H1 (cell line): ENCODE results near the gene IL6ST. TPM values are rescaled to one million over a fixed set of nuclear protein-coding genes. Genes with fewer than 3 reads are reported as not detected.

Experiments
- CTCF ChIA-PET: fragments of 300-600 bp; sonication (Branson Sonifier 250); formaldehyde crosslinking; loops from one replicate; lab custom pipeline; 2021; ENCODE audit not compliant: partially characterized antibody; lab: Charles Lee
- POLR2A ChIA-PET: fragments of 300-600 bp; sonication (Branson Sonifier 250); formaldehyde crosslinking; loops from one replicate; lab custom pipeline; 2021; ENCODE audit warnings: inconsistent platforms; ENCODE audit not compliant: partially characterized antibody; lab: Charles Lee
- DNase-seq, 2 experiments: peaks; one replicate each; pipeline versions ENCODE4 v3.0.0 to v3.0.0-alpha.2; 2010 to 2022; ENCODE audit warnings: low spot score in 2 of 2, low read depth in 1 of 2, mixed read lengths in 1 of 2
- FAIRE-seq: peaks from 2 replicates; lab custom pipeline; 2011; peaks lifted over from hg19 to GRCh38; lab: Jason Lieb, UNC
- H2AFZ ChIP-seq: 2 replicates; pipeline ENCODE4 v1.8.1; 2012; ENCODE audit warnings: low read length, inconsistent platforms
- H2AK5ac ChIP-seq: 2 replicates; pipeline ENCODE4 v1.6.1; 2013; ENCODE audit warnings: low read depth, low read length
- H2BK120ac ChIP-seq: replicated peaks from 2 replicates; pipeline ENCODE3; 2013; ENCODE audit warnings: low read depth, low read length, inconsistent platforms
- H2BK12ac ChIP-seq: 2 replicates; pipeline ENCODE4 v1.6.1; 2013; ENCODE audit warnings: low read depth, low read length
- H2BK15ac ChIP-seq: 2 replicates; pipeline ENCODE4 v1.6.1; 2013; ENCODE audit warnings: low read length
- H2BK20ac ChIP-seq: 2 replicates; pipeline ENCODE4 v1.6.1; 2013; ENCODE audit warnings: low read length
- H2BK5ac ChIP-seq: 2 replicates; pipeline ENCODE4 v1.6.1; 2013; ENCODE audit warnings: low read depth, low read length
- H3K14ac ChIP-seq: 2 replicates; pipeline ENCODE4 v1.6.1; 2013; ENCODE audit warnings: inconsistent platforms; ENCODE audit not compliant: insufficient read length
- H3K18ac ChIP-seq: 2 replicates; pipeline ENCODE4 v1.6.1; 2013; ENCODE audit warnings: low read length; ENCODE audit errors: extremely low read depth
- H3K23ac ChIP-seq: 2 replicates; pipeline ENCODE4 v1.6.1; 2013; ENCODE audit warnings: inconsistent platforms; ENCODE audit not compliant: insufficient read length
- H3K23me2 ChIP-seq: 2 replicates; pipeline ENCODE4 v1.6.1; 2013; ENCODE audit warnings: low read depth, low read length
- H3K27ac ChIP-seq: 2 replicates; pipeline ENCODE4 v1.6.1; 2011; ENCODE audit warnings: low read depth, low read length, inconsistent platforms
- H3K27me3 ChIP-seq, 4 experiments: replicated peaks in 1 of 4; 1 replicate in 1 of 4; 2 replicates in 3 of 4; pipeline versions ENCODE4 v1.6.1 to v1.8.1; 2011 to 2013; ENCODE audit warnings: low read length in 3 of 4, mild to moderate bottlenecking in 3 of 4, inconsistent platforms in 2 of 4, mixed read lengths in 2 of 4, moderate library complexity in 1 of 4; ENCODE audit not compliant: control insufficient read depth in 3 of 4, insufficient read depth in 3 of 4; ENCODE audit errors: extremely low read depth in 1 of 4
- H3K36me3 ChIP-seq, 4 experiments: 2 replicates each; pipeline versions ENCODE4 v1.6.1 to v1.8.1; 2011 to 2013; ENCODE audit warnings: mild to moderate bottlenecking in 4 of 4, low read length in 3 of 4, moderate library complexity in 2 of 4, control low read depth in 1 of 4, inconsistent platforms in 1 of 4; ENCODE audit not compliant: insufficient read depth in 4 of 4, control insufficient read depth in 2 of 4
- H3K4ac ChIP-seq: replicated peaks from 2 replicates; pipeline ENCODE3; 2013; ENCODE audit warnings: low read length, low read depth, mixed read lengths, inconsistent platforms; ENCODE audit not compliant: insufficient read length
- H3K4me1 ChIP-seq, 4 experiments: replicated peaks in 1 of 4; 1 replicate in 1 of 4; 2 replicates in 3 of 4; pipeline versions ENCODE4 v1.6.1 to v1.8.1; 2011 to 2013; ENCODE audit warnings: low read length in 3 of 4, inconsistent platforms in 2 of 4, mixed read lengths in 1 of 4; ENCODE audit not compliant: insufficient read depth in 4 of 4, control insufficient read depth in 3 of 4
- H3K4me2 ChIP-seq, 2 experiments: 2 replicates each; pipeline versions ENCODE4 v1.6.1 to v1.8.1; 2011 to 2013; ENCODE audit warnings: low read depth in 2 of 2, low read length in 2 of 2, control low read depth in 1 of 2, inconsistent platforms in 1 of 2, mild to moderate bottlenecking in 1 of 2; ENCODE audit not compliant: insufficient read depth in 1 of 2
- H3K4me3 ChIP-seq, 4 experiments: fragments of 200-600, 300-600 bp in 1 of 4; sonication (generic), shearing (Covaris generic), sonication (Bioruptor Twin) in 1 of 4; 2 replicates each; pipeline versions ENCODE4 v1.5.1 to v1.8.1; 2011 to 2016; ENCODE audit warnings: low read length in 4 of 4, low read depth in 3 of 4, control low read depth in 2 of 4, inconsistent platforms in 2 of 4, mild to moderate bottlenecking in 2 of 4, mixed read lengths in 1 of 4, moderate library complexity in 1 of 4; ENCODE audit not compliant: insufficient read depth in 2 of 4; ENCODE audit errors: extremely low read depth in 1 of 4
- H3K56ac ChIP-seq: replicated peaks from 2 replicates; pipeline ENCODE3; 2013; ENCODE audit warnings: low read depth, mild to moderate bottlenecking, mixed read lengths, low read length, inconsistent platforms; ENCODE audit not compliant: insufficient read length
- H3K79me1 ChIP-seq: 2 replicates; pipeline ENCODE4 v1.6.1; 2013; ENCODE audit warnings: low read depth, low read length, control low read depth
- H3K79me2 ChIP-seq, 2 experiments: 2 replicates each; pipeline versions ENCODE4 v1.6.1 to v1.8.1; 2012 to 2013; ENCODE audit warnings: low read length in 2 of 2, mild to moderate bottlenecking in 2 of 2, inconsistent platforms in 1 of 2; ENCODE audit not compliant: insufficient read depth in 2 of 2, control insufficient read depth in 1 of 2
- H3K9ac ChIP-seq, 4 experiments: replicated peaks in 1 of 4; 1 replicate in 1 of 4; 2 replicates in 3 of 4; pipeline versions ENCODE4 v1.6.1 to v1.8.1; 2011 to 2013; ENCODE audit warnings: low read depth in 3 of 4, low read length in 3 of 4, control low read depth in 2 of 4, mild to moderate bottlenecking in 2 of 4, moderate library complexity in 2 of 4, inconsistent platforms in 1 of 4; ENCODE audit errors: extremely low read depth in 1 of 4
- H3K9me3 ChIP-seq, 2 experiments: 2 replicates each; pipeline versions ENCODE4 v1.6.1 to v1.8.1; 2012 to 2013; ENCODE audit warnings: mild to moderate bottlenecking in 2 of 2, moderate library complexity in 2 of 2, control low read depth in 1 of 2, inconsistent platforms in 1 of 2, low read depth in 1 of 2, low read length in 1 of 2, mixed read lengths in 1 of 2; ENCODE audit not compliant: insufficient read depth in 2 of 2
- H4K20me1 ChIP-seq, 2 experiments: replicated peaks in 1 of 2; 2 replicates each; pipeline versions ENCODE3 to v1.8.1; 2011 to 2013; ENCODE audit warnings: inconsistent platforms in 2 of 2, low read length in 2 of 2, mild to moderate bottlenecking in 1 of 2; ENCODE audit not compliant: insufficient read depth in 2 of 2, control insufficient read depth in 1 of 2
- H4K5ac ChIP-seq: 2 replicates; pipeline ENCODE4 v1.6.1; 2013; ENCODE audit warnings: low read length, low read depth, mixed read lengths, inconsistent platforms; ENCODE audit not compliant: insufficient read length
- H4K8ac ChIP-seq: 2 replicates; pipeline ENCODE4 v1.8.0; 2013; ENCODE audit warnings: mild to moderate bottlenecking, moderate library complexity, low read length, inconsistent platforms; ENCODE audit not compliant: insufficient read depth; ENCODE audit errors: extremely low read depth
- H4K91ac ChIP-seq: replicated peaks from 2 replicates; pipeline ENCODE3; 2013; ENCODE audit warnings: low read length, mixed read lengths, inconsistent platforms; ENCODE audit not compliant: insufficient read length
- BACH1 ChIP-seq: IDR thresholded peaks from 2 replicates; pipeline ENCODE4 v1.6.1; 2012; ENCODE audit warnings: low read length, improper control_type of control experiment
- CBX5 ChIP-seq: fragments of 300-800, 300-1000 bp; sonication (generic); IDR thresholded peaks from 2 replicates; pipeline ENCODE4 v1.7.1; 2016; ENCODE audit warnings: antibody characterized with exemption, low read length, low read depth
- CREB1 ChIP-seq: IDR thresholded peaks from 2 replicates; pipeline ENCODE4 v1.6.1; 2012; ENCODE audit warnings: inconsistent platforms
- HDAC2 ChIP-seq, 2 experiments: fragments of 300-600 bp in 1 of 2; sonication (generic) in 1 of 2; IDR thresholded peaks; 2 replicates each; pipeline ENCODE4 v1.6.1; 2011 to 2012; ENCODE audit warnings: low read depth in 2 of 2, low read length in 2 of 2, mild to moderate bottlenecking in 2 of 2, moderate library complexity in 2 of 2, borderline replicate concordance in 1 of 2, inconsistent platforms in 1 of 2
- HDAC6 ChIP-seq: IDR thresholded peaks from one replicate; pipeline ENCODE4 v1.7.1; 2012; ENCODE audit warnings: low read depth, mild to moderate bottlenecking, inconsistent platforms, low read length, moderate library complexity
- POLR2A ChIP-seq, 2 experiments: IDR thresholded peaks; 1 replicate in 1 of 2; 2 replicates in 1 of 2; pipeline ENCODE4 v1.6.1; 2011; ENCODE audit warnings: low read depth in 2 of 2, low read length in 2 of 2, mild to moderate bottlenecking in 2 of 2; ENCODE audit errors: control extremely low read depth in 1 of 2
- RFX5 ChIP-seq: IDR thresholded peaks from 2 replicates; pipeline ENCODE4 v1.6.1; 2011; ENCODE audit warnings: low read depth, low read length, improper control_type of control experiment, borderline replicate concordance
- RXRA ChIP-seq: IDR thresholded peaks from 2 replicates; pipeline ENCODE4 v1.6.1; 2011; ENCODE audit warnings: low read depth, mild to moderate bottlenecking, low read length, moderate library complexity; ENCODE audit not compliant: insufficient read depth
- SIX5 ChIP-seq: IDR thresholded peaks from 2 replicates; pipeline ENCODE4 v1.6.1; 2011; ENCODE audit warnings: mild to moderate bottlenecking, low read depth, low read length
- SRF ChIP-seq: IDR thresholded peaks from 2 replicates; pipeline ENCODE4 v1.6.1; 2011; ENCODE audit warnings: mild to moderate bottlenecking, low read depth, low read length, moderate library complexity
- YY1 ChIP-seq: IDR thresholded peaks from 2 replicates; pipeline ENCODE4 v1.6.1; 2011; ENCODE audit warnings: low read depth, mild to moderate bottlenecking, low read length
- ZNF274 ChIP-seq: IDR thresholded peaks from 2 replicates; pipeline ENCODE4 v1.7.0; 2012; ENCODE audit warnings: low read length, borderline replicate concordance; ENCODE audit errors: extremely low read depth
- WGBS, 2 experiments: shearing (Covaris generic) in 1 of 2; methylation state at CpG; one replicate each; pipeline versions ENCODE4 v1.1.6 to v1.1.7; 2013 to 2015; ENCODE audit warnings: low lambda C conversion rate in 2 of 2, mixed read lengths in 2 of 2, inconsistent platforms in 1 of 2, low coverage in 1 of 2, missing lambda C conversion rate in 1 of 2; ENCODE audit not compliant: insufficient replicate concordance in 2 of 2, insufficient coverage in 1 of 2, insufficient read length in 1 of 2; ENCODE audit errors: extremely low coverage in 1 of 2, missing lambda C conversion rate in 1 of 2; 5-methylcytosine and 5-hydroxymethylcytosine counted together
- polyA plus RNA-seq, 7 experiments: library from polyadenylated mRNA; depleted of rRNA in 3 of 7; stranded (reverse) in 5 of 7; unstranded in 2 of 7; fragments of >200 nt in 5 of 7; fragments of 200-250 nt in 2 of 7; gene quantifications; 1 replicate in 5 of 7; 2 replicates in 1 of 7; 4 replicates in 1 of 7; pipeline versions ENCODE4 v1.2.1 to v1.2.3, GENCODE V29; 2011 to 2013; ENCODE audit warnings: missing spikeins in 2 of 7, mixed read lengths in 2 of 7
- total RNA-seq: library from RNA; stranded (reverse); fragmentation: NEBNext Ultra II Directional; extraction: Animal tissue kit (Norgen Biotek cat#: 25700); gene quantifications from 2 replicates; pipeline ENCODE4 v1.2.1, GENCODE V29; 2021
- TF ChIP-seq, protein P1 (sequence below): IDR thresholded peaks from 2 replicates; pipeline ENCODE4 v1.6.1; 2011; ENCODE audit warnings: low read depth, mild to moderate bottlenecking, low read length; ENCODE audit not compliant: insufficient read depth

IL6ST gene
- total and polyA plus RNA-seq, 2 of the 8 experiments (the other 6 are each of a cell fraction or from before 2014, with no cell fraction given) = 1.4 to 11.1 TPM

DNA sequence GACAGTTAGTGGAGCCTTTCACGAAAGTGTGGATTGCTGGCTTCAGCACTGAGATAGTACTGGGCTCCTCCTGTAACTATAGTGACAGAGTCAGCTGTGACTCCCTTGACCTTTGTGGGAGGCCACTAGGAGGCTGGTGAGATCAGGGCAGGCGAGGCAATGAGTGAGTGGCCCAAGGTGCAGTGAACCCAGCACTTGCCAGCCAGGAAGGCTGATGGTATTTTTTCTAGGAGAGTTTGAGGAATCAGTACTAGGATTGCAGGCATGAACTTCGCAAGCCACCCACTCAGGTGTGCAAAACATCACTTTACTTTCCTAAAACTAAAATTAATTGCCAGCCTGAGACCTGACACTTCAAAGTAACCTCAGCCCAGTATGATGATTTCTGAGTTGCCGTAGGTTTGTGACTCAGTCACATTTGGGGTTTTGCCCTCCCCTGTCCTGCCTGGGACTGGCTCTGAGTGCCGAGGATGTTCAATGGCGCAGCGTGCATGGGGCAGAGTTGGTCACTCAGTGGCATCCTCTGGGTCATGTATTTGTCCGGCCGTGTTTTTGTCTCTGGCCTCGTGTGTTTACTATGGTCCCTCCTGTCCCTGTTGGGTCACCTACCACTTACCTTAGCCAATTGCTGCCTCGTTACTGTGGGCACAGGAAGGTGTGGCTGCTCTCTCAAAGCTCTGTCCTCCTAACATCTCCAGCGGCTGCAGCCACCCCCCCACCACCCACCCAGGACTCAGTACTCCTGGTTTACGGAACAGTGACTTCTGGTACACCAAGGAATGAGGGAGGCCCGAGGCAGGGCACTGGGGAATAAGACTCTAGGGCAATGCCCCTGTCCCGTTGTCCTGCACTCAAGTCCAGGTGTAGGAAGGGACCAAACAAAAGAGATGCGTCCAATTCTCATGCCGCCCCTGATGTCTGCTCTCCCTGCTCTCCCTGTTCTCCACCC, 76.4 kb downstream of the IL6ST start:
- Histone ChIP-seq H3K4ac (no peak overlapping the region), H3K79me2 (no peaks in the 10 kb centered on the region), H3K4me1 (no peaks in the 10 kb centered on the region; a peak in 1 of 7 replicates), H2BK120ac (no peak overlapping the region), H3K27me3 (no peaks in the 10 kb centered on the region), H3K4me3 (no peak overlapping the region), H3K4me2 (no peak overlapping the region), H3K14ac (no peak overlapping the region), H4K91ac (no peak overlapping the region), H3K9me3 (no peaks in the 10 kb centered on the region), H4K8ac (no peak overlapping the region), H2BK12ac (no peak overlapping the region), H2BK20ac (no peak overlapping the region), H2AK5ac (no peak overlapping the region), H3K36me3 (no peaks in the 10 kb centered on the region), H2BK5ac (no peak overlapping the region), H4K5ac (no peak overlapping the region), H2BK15ac (no peak overlapping the region), H3K79me1 (no peaks in the 10 kb centered on the region), H3K9ac (no peak overlapping the region), H3K18ac (no peak overlapping the region), H2AFZ (no peak overlapping the region), H3K23me2 (0 out of 2 replicates have a peak, but pooled peaks cover 2% of the 10 kb centered on the region), H4K20me1 (no peaks in the 10 kb centered on the region), H3K27ac (no peak overlapping the region), H3K23ac (no peak overlapping the region), H3K56ac (no peak overlapping the region)
- FAIRE-seq (no peak), DNase-seq (peak in 1 of 2 experiments; percentile 35)
- CTCF ChIA-PET = no interaction called here
- POLR2A ChIA-PET = no interaction called here
- 89% methylated on average over 17 of the region's 17 CpGs; no CpG with 5 or more reads in 1 of the 2 experiments for WGBS, 2 experiments
- TF ChIP-seq, protein P1, sequence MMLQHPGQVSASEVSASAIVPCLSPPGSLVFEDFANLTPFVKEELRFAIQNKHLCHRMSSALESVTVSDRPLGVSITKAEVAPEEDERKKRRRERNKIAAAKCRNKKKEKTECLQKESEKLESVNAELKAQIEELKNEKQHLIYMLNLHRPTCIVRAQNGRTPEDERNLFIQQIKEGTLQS = no peak
- TF ChIP-seq YY1 (no peak), HDAC6 (no peak), CBX5 (no peak), HDAC2 (IDR thresholded peaks at IDR 0.05; ENCODE audit: borderline replicate concordance in 1 of 2, low read depth in 2 of 2, low read length in 2 of 2) (no peak), SIX5 (no peak), ZNF274 (no peak), CREB1 (no peak), BACH1 (no peak), POLR2A (IDR thresholded peaks at IDR 0.05; ENCODE audit: control extremely low read depth in 1 of 2, low read depth in 2 of 2, low read length in 2 of 2) (no peak), SRF (no peak), RXRA (no peak), RFX5 (no peak)
